CD1c-positive myeloid dendritic cell (primary cell): ENCODE data around the gene CNMD.
A peak's percentile ranks its signal among the peaks of the same experiment; 100 is the strongest.
"Not testable (repeated sequence)": the region's sequence is repeated elsewhere in the genome, so short reads cannot be mapped to it uniquely, and the experiment has no call there.

ENCODE experiments used
- DNase-seq: peaks from one replicate; pipeline ENCODE4 v3.0.0-alpha.2; 2016; ENCODE audit errors: extremely low spot score

CNMD gene

GRCh38 chr13:52744842-52745375, 5.3 kb upstream of the CNMD start:
- DNase-seq: no peak

GRCh38 chr13:52743988-52744387, 4.4 kb upstream of the CNMD start:
- no peak for DNase-seq

GRCh38 chr13:52743569-52743968, 3.9 kb upstream of the CNMD start:
- no peak for DNase-seq

- DNase-seq: no peak
Observed at GRCh38 chr13:52738719-52739467, 727 bp downstream of the CNMD start.

- no peak for DNase-seq
Observed at GRCh38 chr13:52737965-52738364, 1.7 kb downstream of the CNMD start.

GRCh38 chr13:52737451-52737850, 2.2 kb downstream of the CNMD start:
- no peak for DNase-seq

- no peak for DNase-seq
Observed at GRCh38 chr13:52736891-52737290, 2.7 kb downstream of the CNMD start.

- no peak for DNase-seq
Observed at GRCh38 chr13:52734075-52734623, 5.5 kb downstream of the CNMD start.

GRCh38 chr13:52726258-52726657, 13.4 kb downstream of the CNMD start:
- DNase-seq: no peak

- DNase-seq: no peak
Observed at GRCh38 chr13:52725302-52725701, 14.3 kb downstream of the CNMD start.

- DNase-seq: no peak
Observed at GRCh38 chr13:52723181-52723580, 16.4 kb downstream of the CNMD start.

GRCh38 chr13:52721356-52721755, 18.3 kb downstream of the CNMD start:
- DNase-seq: not testable (repeated sequence)

- not testable (repeated sequence) for DNase-seq
Observed at GRCh38 chr13:52720904-52721303, 18.7 kb downstream of the CNMD start.

- peak; percentile 85 for DNase-seq
Observed at GRCh38 chr13:52713894-52714293, 25.7 kb downstream of the CNMD start.

- no peak for DNase-seq
Observed at GRCh38 chr13:52712385-52712784, 27.2 kb downstream of the CNMD start.

- no peak for DNase-seq
Observed at GRCh38 chr13:52711286-52711685, 28.3 kb downstream of the CNMD start.

GRCh38 chr13:52708266-52708665, 31.4 kb downstream of the CNMD start:
- not testable (repeated sequence) for DNase-seq

- DNase-seq: peak; percentile 5
Observed at GRCh38 chr13:52707375-52707774, 32.2 kb downstream of the CNMD start.

GRCh38 chr13:52706081-52706480, 33.5 kb downstream of the CNMD start:
- no peak for DNase-seq

GRCh38 chr13:52703482-52703881, 36.1 kb downstream of the CNMD start:
- DNase-seq: no peak

GRCh38 chr13:52701728-52702465, 37.7 kb downstream of the CNMD start:
- no peak for DNase-seq

- no peak for DNase-seq
Observed at GRCh38 chr13:52696566-52696965, 43.1 kb downstream of the CNMD start.

- DNase-seq: no peak
Observed at GRCh38 chr13:52695856-52696255, 43.8 kb downstream of the CNMD start.
